ENCODE results near the gene PHRF1.

PHRF1 gene

GRCh38 chr11:611001-611996 is 35.0 kb downstream of the PHRF1 start:
- DNase-seq (ENCODE audit: low read depth), result no peak
- no peak for TF ChIP-seq CTCF (IDR thresholded peaks at IDR 0.05; ENCODE audit: control insufficient read depth, insufficient read depth, low read depth, low read length, missing control alignments)
- H3K4me3 ChIP-seq (ENCODE audit: control insufficient read depth, low read depth, low read length), result no peak overlapping the region

GRCh38 chr11:612201-612960 is 36.1 kb downstream of the PHRF1 start:
- TF ChIP-seq CTCF (IDR thresholded peaks at IDR 0.05; ENCODE audit: control insufficient read depth, insufficient read depth, low read depth, low read length, missing control alignments), result peak; percentile 21
- DNase-seq (ENCODE audit: low read depth), result no peak
- no peak overlapping the region for H3K4me3 ChIP-seq (ENCODE audit: control insufficient read depth, low read depth, low read length)

- DNase-seq (ENCODE audit: low read depth), result no peak
- H3K4me3 ChIP-seq (ENCODE audit: control insufficient read depth, low read depth, low read length), result no peak overlapping the region
- TF ChIP-seq CTCF (IDR thresholded peaks at IDR 0.05; ENCODE audit: control insufficient read depth, insufficient read depth, low read depth, low read length, missing control alignments), result no peak
Measured at GRCh38 chr11:612961-613300, 36.7 kb downstream of the PHRF1 start.

GRCh38 chr11:613369-613968 is 37.2 kb downstream of the PHRF1 start:
- DNase-seq (ENCODE audit: low read depth), result no peak
- no peak overlapping the region for H3K4me3 ChIP-seq (ENCODE audit: control insufficient read depth, low read depth, low read length)
- no peak for TF ChIP-seq CTCF (IDR thresholded peaks at IDR 0.05; ENCODE audit: control insufficient read depth, insufficient read depth, low read depth, low read length, missing control alignments)

GRCh38 chr11:614021-614622 is 37.9 kb downstream of the PHRF1 start:
- TF ChIP-seq CTCF (IDR thresholded peaks at IDR 0.05; ENCODE audit: control insufficient read depth, insufficient read depth, low read depth, low read length, missing control alignments), result no peak
- no peak for DNase-seq (ENCODE audit: low read depth)
- no peak overlapping the region for H3K4me3 ChIP-seq (ENCODE audit: control insufficient read depth, low read depth, low read length)
